Tibial artery (tissue), 4 donors: ENCODE data around the gene CDX2.
"Not testable (repeated sequence)": the region's sequence is repeated elsewhere in the genome, so short reads cannot be mapped to it uniquely, and the experiment has no call there.

Experiments
- DNase-seq, 2 donors: peaks; one replicate each; pipeline ENCODE4 v3.0.0-alpha.2; 2019
- H3K27ac ChIP-seq, 2 donors: fragments of 200-600 bp; sonication (generic) in 1 of 2; 1 replicate in 1 of 2; 2 replicates in 1 of 2; pipeline ENCODE4 v1.5.1; 2018 to 2019; ENCODE audit warnings: mild to moderate bottlenecking in 1 of 2
- H3K27me3 ChIP-seq, 2 donors: fragments of 200-600 bp; sonication (generic) in 1 of 2; one replicate each; pipeline versions ENCODE4 v1.5.1 to v1.6.0; 2016 to 2019
- H3K36me3 ChIP-seq, 3 donors: fragments of 200-600 bp; sonication (generic) in 2 of 3; one replicate each; pipeline ENCODE4 v1.5.1; 2016 to 2019; ENCODE audit warnings: mild to moderate bottlenecking in 2 of 3
- H3K4me1 ChIP-seq, 4 donors: fragments of 200-600 bp; sonication (generic) in 2 of 4; 1 replicate in 3 of 4; 2 replicates in 1 of 4; pipeline ENCODE4 v1.5.1; 2016 to 2019
- H3K4me3 ChIP-seq, 2 donors: fragments of 200-600 bp; sonication (generic) in 1 of 2; 1 replicate in 1 of 2; 2 replicates in 1 of 2; pipeline ENCODE4 v1.5.1; 2018 to 2019; ENCODE audit warnings: mild to moderate bottlenecking in 2 of 2
- H3K9me3 ChIP-seq, 3 donors: fragments of 200-600 bp; sonication (generic) in 1 of 3; one replicate each; pipeline ENCODE4 v1.5.1; 2016 to 2019
- CTCF ChIP-seq, 2 experiments: fragments of 200-600 bp in 1 of 2; fragments of 450-650 bp in 1 of 2; IDR thresholded peaks; one replicate each; pipeline ENCODE4 v1.5.1; 2017 to 2019; ENCODE audit warnings: antibody characterized with exemption in 2 of 2, mild to moderate bottlenecking in 1 of 2, moderate library complexity in 1 of 2
- intact Hi-C: fragments of 100-400 bp; cut with DNase I; formaldehyde crosslinking; loops from one replicate; pipeline ENCODE4 v1.15.0; 2023; ENCODE audit warnings: low total_unique reads

CDX2 gene

GRCh38 chr13:27965740-27966640 is 3.1 kb downstream of the CDX2 start:
- intact Hi-C loops = loop anchor here (5.0 kb wide), 1 partner anchor 134 kb away; no protein-coding TSS in a partner anchor
- Histone ChIP-seq H3K4me3 (no peak overlapping the region), H3K27me3 (peaks cover 0 to 91% of the 10 kb centered on the region in 2 donors), H3K27ac (no peak overlapping the region), H3K9me3 (no peaks in the 10 kb centered on the region), H3K36me3 (no peaks in the 10 kb centered on the region), H3K4me1 (peaks cover 0 to 51% (median 27%) of the 10 kb centered on the region in 4 donors)
- DNase-seq = no peak
- no peak for TF ChIP-seq CTCF (IDR thresholded peaks at IDR 0.05)

- Histone ChIP-seq H3K27me3 (peaks cover 0 to 91% of the 10 kb centered on the region in 2 donors), H3K4me1 (peaks cover 0 to 52% (median 34%) of the 10 kb centered on the region in 4 donors), H3K9me3 (no peaks in the 10 kb centered on the region), H3K36me3 (no peaks in the 10 kb centered on the region), H3K4me3 (no peak overlapping the region), H3K27ac (no peak overlapping the region)
- intact Hi-C loops = loop anchor here (5.0 kb wide), 1 partner anchor 133 kb away; no protein-coding TSS in a partner anchor
- TF ChIP-seq CTCF (IDR thresholded peaks at IDR 0.05) = no peak
- DNase-seq = no peak
Measured at GRCh38 chr13:27965343-27965739, 3.8 kb downstream of the CDX2 start.

- H3K27me3 ChIP-seq = peaks cover 0 to 91% of the 10 kb centered on the region in 2 donors
- TF ChIP-seq CTCF (IDR thresholded peaks at IDR 0.05) = no peak
- no peaks in the 10 kb centered on the region for H3K36me3 ChIP-seq
- intact Hi-C loops = loop anchor here (5.0 kb wide), 1 partner anchor 133 kb away; no protein-coding TSS in a partner anchor
- peaks cover 0 to 52% (median 37%) of the 10 kb centered on the region in 4 donors for H3K4me1 ChIP-seq
- H3K27ac ChIP-seq = no peak overlapping the region
- H3K9me3 ChIP-seq = no peaks in the 10 kb centered on the region
- DNase-seq = no peak
- no peak overlapping the region for H3K4me3 ChIP-seq
Measured at GRCh38 chr13:27964741-27965323, 4.3 kb downstream of the CDX2 start.

- H3K36me3 ChIP-seq, intact Hi-C loops, H3K4me3 ChIP-seq, DNase-seq, H3K27ac ChIP-seq, H3K9me3 ChIP-seq: not testable (repeated sequence)
- Histone ChIP-seq H3K27me3 (peaks cover 4 to 91% of the 10 kb centered on the region in 2 donors), H3K4me1 (peaks cover 0 to 49% (median 38%) of the 10 kb centered on the region in 4 donors)
Measured at GRCh38 chr13:27964206-27964605, 4.9 kb downstream of the CDX2 start.

DNA sequence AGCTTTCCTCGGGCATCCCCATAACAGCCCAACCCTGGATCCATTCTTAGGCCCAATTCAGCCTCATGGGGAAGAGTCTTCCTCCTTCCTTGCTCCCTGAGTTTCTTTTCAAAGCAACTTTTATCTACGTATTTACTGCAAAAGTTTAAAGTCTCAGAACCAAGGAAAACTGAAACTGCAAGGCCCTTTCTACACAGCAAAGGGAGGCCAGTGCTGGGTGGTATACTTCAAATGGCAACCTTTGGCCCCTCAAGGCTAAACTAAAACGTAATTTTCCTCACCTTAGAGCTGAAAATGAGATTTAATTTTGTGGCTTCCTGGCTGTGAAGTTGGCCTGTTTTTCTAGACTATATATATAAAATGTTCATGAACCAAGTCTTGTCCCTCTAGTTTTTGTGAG is 5.6 kb downstream of the CDX2 start:
- H3K4me3 ChIP-seq = no peak overlapping the region
- peaks cover 4 to 91% of the 10 kb centered on the region in 2 donors for H3K27me3 ChIP-seq
- intact Hi-C loops = no loop called here
- H3K4me1 ChIP-seq = peaks cover 0 to 42% (median 31%) of the 10 kb centered on the region in 4 donors
- TF ChIP-seq CTCF (IDR thresholded peaks at IDR 0.05) = no peak
- DNase-seq = no peak
- no peak overlapping the region for H3K27ac ChIP-seq
- H3K36me3 ChIP-seq = no peaks in the 10 kb centered on the region
- no peaks in the 10 kb centered on the region for H3K9me3 ChIP-seq

DNA sequence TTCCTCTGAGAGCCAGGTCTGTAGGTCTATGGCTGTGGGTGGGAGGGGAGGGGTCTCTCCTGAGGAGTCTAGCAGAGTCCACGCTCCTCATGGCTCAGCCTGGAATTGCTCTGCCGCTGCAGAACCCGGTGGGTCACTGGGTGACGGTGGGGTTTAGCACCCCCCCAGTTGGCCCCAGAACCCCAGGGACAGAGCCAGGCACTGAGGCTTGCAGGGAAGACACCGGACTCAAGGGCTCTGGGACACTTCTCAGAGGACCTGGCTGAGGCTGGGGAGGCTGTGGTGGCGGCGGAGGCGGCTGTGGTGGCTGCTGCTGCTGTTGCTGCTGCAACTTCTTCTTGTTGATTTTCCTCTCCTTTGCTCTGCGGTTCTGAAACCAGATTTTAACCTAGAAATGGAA is 6.1 kb downstream of the CDX2 start:
- H3K27me3 ChIP-seq = peaks cover 4 to 91% of the 10 kb centered on the region in 2 donors
- peaks cover 0 to 37% (median 26%) of the 10 kb centered on the region in 4 donors for H3K4me1 ChIP-seq
- intact Hi-C loops = no loop called here
- DNase-seq = no peak
- no peaks in the 10 kb centered on the region for H3K9me3 ChIP-seq
- TF ChIP-seq CTCF (IDR thresholded peaks at IDR 0.05) = no peak
- no peak overlapping the region for H3K4me3 ChIP-seq
- H3K36me3 ChIP-seq = no peaks in the 10 kb centered on the region
- no peak overlapping the region for H3K27ac ChIP-seq
